Fibroblast of skin of left biceps (primary cell): ENCODE measurements around the gene SRPRB.
A peak's percentile ranks its signal among the peaks of the same experiment; 100 is the strongest.

Experiments
- DNase-seq, 2 experiments: peaks; one replicate each; pipeline ENCODE4 v3.0.0-alpha.2; 2013; ENCODE audit warnings: low read depth in 2 of 2

Gene SRPRB

GRCh38 chr3:133805702-133806475 lies at the start of gene SRPRB:
SRPRB (plus strand) TSS chr3:133805815; CDS start chr3:133805849, 34 bp downstream.
- peak; percentile 71 to 74 for DNase-seq

GRCh38 chr3:133756716-133757694 lies 48.6 kb upstream of the SRPRB start:
- no peak for DNase-seq

GRCh38 chr3:133757701-133758567 lies 47.7 kb upstream of the SRPRB start:
- DNase-seq = no peak

GRCh38 chr3:133758568-133758928 lies 47.1 kb upstream of the SRPRB start:
- no peak for DNase-seq

GRCh38 chr3:133758964-133759739 lies 46.5 kb upstream of the SRPRB start:
- no peak for DNase-seq

- no peak for DNase-seq
These were observed 45.8 kb upstream of the SRPRB start for GRCh38 chr3:133759740-133760305.

- DNase-seq = no peak
These were observed 44.7 kb upstream of the SRPRB start for GRCh38 chr3:133760916-133761315.

GRCh38 chr3:133761605-133762484 lies 43.8 kb upstream of the SRPRB start:
- DNase-seq = no peak

GRCh38 chr3:133762539-133762938 lies 43.1 kb upstream of the SRPRB start:
- no peak for DNase-seq

- DNase-seq = no peak
These were observed 41.6 kb upstream of the SRPRB start for GRCh38 chr3:133763797-133764683.

GRCh38 chr3:133765256-133765655 lies 40.4 kb upstream of the SRPRB start:
- no peak for DNase-seq

GRCh38 chr3:133767607-133768006 lies 38.0 kb upstream of the SRPRB start:
- no peak for DNase-seq

- no peak for DNase-seq
These were observed 36.1 kb upstream of the SRPRB start for GRCh38 chr3:133769536-133769935.

- no peak for DNase-seq
These were observed 31.9 kb upstream of the SRPRB start for GRCh38 chr3:133773732-133774131.

GRCh38 chr3:133775309-133775708 lies 30.3 kb upstream of the SRPRB start:
- DNase-seq = no peak

GRCh38 chr3:133775835-133776234 lies 29.8 kb upstream of the SRPRB start:
- no peak for DNase-seq

- DNase-seq = no peak
These were observed 28.7 kb upstream of the SRPRB start for GRCh38 chr3:133776794-133777438.
